Measurements from ENCODE around the gene MLC1.

MLC1 gene

GRCh38 chr22:50022171-50022819, 62.9 kb downstream of the MLC1 start:
- in situ Hi-C loops (cut with HindIII; ENCODE audit: low sequenced_read_pairs), result no loop called here
- TF ChIP-seq, protein P1, sequence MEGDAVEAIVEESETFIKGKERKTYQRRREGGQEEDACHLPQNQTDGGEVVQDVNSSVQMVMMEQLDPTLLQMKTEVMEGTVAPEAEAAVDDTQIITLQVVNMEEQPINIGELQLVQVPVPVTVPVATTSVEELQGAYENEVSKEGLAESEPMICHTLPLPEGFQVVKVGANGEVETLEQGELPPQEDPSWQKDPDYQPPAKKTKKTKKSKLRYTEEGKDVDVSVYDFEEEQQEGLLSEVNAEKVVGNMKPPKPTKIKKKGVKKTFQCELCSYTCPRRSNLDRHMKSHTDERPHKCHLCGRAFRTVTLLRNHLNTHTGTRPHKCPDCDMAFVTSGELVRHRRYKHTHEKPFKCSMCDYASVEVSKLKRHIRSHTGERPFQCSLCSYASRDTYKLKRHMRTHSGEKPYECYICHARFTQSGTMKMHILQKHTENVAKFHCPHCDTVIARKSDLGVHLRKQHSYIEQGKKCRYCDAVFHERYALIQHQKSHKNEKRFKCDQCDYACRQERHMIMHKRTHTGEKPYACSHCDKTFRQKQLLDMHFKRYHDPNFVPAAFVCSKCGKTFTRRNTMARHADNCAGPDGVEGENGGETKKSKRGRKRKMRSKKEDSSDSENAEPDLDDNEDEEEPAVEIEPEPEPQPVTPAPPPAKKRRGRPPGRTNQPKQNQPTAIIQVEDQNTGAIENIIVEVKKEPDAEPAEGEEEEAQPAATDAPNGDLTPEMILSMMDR (IDR thresholded peaks at IDR 0.05; ENCODE audit: low read depth, low read length, missing control alignments), result no peak
- H3K4me3 ChIP-seq (ENCODE audit: low read depth, low read length), result no peak overlapping the region

DNA sequence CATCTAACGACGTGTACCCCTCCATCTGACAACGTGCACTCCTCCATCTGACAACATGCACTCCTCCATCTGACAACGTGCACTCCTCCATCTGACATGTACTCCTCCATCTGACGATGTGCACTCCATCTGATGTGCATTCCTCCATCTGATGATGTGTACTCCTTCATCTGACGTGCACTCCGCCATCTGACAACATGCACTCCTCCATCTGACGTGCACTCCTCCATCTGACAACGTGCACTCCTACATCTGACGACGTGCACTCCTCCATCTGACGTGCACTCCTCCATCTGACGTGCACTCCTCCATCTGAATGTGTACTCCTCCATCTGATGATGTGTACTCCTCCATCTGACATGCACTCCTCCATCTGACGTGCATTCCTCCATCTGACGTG, 64.6 kb downstream of the MLC1 start:
- H3K4me3 ChIP-seq (ENCODE audit: low read depth, low read length), result no peak overlapping the region
- DNase-seq (ENCODE audit: low read depth), result no peak
- TF ChIP-seq, protein P1 (IDR thresholded peaks at IDR 0.05; ENCODE audit: low read depth, low read length, missing control alignments), result no peak
- in situ Hi-C loops (cut with HindIII; ENCODE audit: low sequenced_read_pairs), result no loop called here

More at GRCh38 chr22:50022171-50022819, 62.9 kb downstream of the MLC1 start:
- no peak for DNase-seq (ENCODE audit: low read depth)

DNA sequence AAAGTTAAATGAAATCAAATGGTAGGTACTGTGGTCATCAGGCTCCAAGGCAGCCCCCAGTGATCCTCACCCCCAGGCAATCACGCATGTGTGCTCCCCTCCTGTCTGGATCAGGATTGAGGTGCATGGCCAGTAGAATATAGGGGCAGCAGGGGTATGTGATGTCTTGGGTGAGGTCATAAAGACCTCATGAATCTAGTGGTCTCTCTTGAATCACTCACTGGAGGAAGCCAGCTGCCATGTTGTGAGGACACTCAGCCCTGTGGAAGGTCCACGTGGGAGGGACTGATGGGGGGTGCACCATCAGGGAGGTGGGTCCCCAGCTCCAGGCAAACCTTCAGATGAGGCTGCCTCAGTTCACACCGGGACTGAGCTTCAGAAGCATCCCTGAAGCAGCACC, 65.9 kb downstream of the MLC1 start:
- TF ChIP-seq, protein P1 (IDR thresholded peaks at IDR 0.05; ENCODE audit: low read depth, low read length, missing control alignments), result no peak
- in situ Hi-C loops (cut with HindIII; ENCODE audit: low sequenced_read_pairs), result loop anchor here (10.0 kb wide), 1 partner anchor 85 kb away; no protein-coding TSS in a partner anchor
- H3K4me3 ChIP-seq (ENCODE audit: low read depth, low read length), result no peak overlapping the region
- no peak for DNase-seq (ENCODE audit: low read depth)

DNA sequence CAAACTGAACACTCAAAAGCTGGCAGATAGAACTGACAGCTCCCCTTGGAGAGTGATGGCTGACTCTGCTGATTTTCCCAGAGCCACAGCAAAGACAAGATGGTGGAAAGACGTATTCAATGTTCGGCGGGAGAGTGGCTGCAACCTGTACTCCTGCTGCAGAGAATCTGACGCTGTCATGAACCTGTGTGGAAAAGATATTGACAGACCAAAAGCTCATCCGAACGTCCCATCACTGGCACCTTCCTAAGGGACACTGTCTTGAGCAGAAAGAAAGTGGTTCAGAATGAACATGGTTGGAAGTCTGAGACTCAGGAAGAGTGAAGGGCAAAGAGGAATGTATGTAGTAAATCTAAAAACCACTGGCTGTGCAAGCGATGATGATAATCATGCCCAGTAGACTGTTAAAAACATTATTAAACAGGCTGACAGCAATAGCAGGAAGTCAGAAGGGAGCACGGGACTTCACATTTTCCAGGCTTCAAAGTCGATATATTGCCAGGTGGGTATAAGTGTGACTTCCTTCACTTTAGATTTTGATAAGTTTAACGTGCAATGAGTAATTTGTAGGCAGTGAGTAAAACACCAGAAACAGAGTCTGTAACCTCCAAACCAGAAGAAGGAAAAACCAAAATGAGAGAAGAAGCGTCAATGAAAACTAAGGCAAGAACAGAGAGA, 66.5 kb downstream of the MLC1 start:
- TF ChIP-seq, protein P1 (IDR thresholded peaks at IDR 0.05; ENCODE audit: low read depth, low read length, missing control alignments), result no peak
- in situ Hi-C loops (cut with HindIII; ENCODE audit: low sequenced_read_pairs), result loop anchor here (10.0 kb wide), 1 partner anchor 84 kb away; no protein-coding TSS in a partner anchor
- H3K4me3 ChIP-seq (ENCODE audit: low read depth, low read length), result no peak overlapping the region
- no peak for DNase-seq (ENCODE audit: low read depth)

GRCh38 chr22:50017701-50018224, 67.5 kb downstream of the MLC1 start:
- no peak for DNase-seq (ENCODE audit: low read depth)
- TF ChIP-seq, protein P1 (IDR thresholded peaks at IDR 0.05; ENCODE audit: low read depth, low read length, missing control alignments), result no peak
- in situ Hi-C loops (cut with HindIII; ENCODE audit: low sequenced_read_pairs), result loop anchor here (10.0 kb wide), 1 partner anchor 83 kb away; no protein-coding TSS in a partner anchor
- no peak overlapping the region for H3K4me3 ChIP-seq (ENCODE audit: low read depth, low read length)

DNA sequence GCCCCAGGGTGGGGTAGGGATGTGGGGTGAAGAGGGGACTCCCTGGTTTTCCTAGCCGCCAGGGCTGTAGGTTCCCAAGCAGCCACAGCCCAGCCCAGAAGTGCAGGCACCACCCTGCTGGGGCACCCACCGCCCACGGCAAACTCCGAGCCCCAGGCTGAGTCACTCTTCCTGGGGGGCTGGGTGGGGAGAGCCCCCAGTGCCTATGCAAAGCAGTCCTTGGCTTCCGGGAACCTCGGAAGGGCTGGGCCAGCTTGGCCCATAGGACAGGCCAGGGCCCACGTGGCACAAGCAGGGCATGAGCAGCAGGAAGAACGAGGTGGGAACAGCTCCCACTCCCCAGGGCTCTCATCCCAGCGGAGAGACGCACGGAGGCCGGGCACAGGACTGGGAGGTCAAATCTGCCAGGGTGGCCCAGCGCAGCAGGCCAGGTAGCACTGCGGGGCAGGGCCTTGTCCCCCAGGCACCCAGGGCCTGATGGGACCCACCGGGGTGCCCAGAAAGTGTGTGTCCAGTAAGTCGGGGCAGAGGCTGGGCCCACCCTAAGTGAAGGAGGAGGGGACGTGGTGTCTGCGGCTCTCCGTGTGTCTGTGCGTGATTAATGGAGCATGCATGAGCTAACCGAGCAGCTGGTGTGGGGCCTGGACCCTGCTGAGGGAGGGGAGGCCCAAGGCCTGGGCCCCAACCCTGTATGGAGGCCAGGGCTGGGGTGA, 68.1 kb downstream of the MLC1 start:
- H3K4me3 ChIP-seq (ENCODE audit: low read depth, low read length), result no peak overlapping the region
- DNase-seq (ENCODE audit: low read depth), result no peak
- in situ Hi-C loops (cut with HindIII; ENCODE audit: low sequenced_read_pairs), result loop anchor here (10.0 kb wide), 1 partner anchor 82 kb away; no protein-coding TSS in a partner anchor
- TF ChIP-seq, protein P1 (IDR thresholded peaks at IDR 0.05; ENCODE audit: low read depth, low read length, missing control alignments), result no peak
